H1 (cell line): ENCODE measurements around the gene DPYD. TPM values are rescaled to one million over a fixed set of nuclear protein-coding genes. Genes with fewer than 3 reads are reported as not detected.

Experiments used
- CTCF ChIP-seq, 3 experiments: IDR thresholded peaks; 1 replicate in 2 of 3; 2 replicates in 1 of 3; pipeline versions ENCODE4 v1.5.1 to v1.6.1; 2011; ENCODE audit warnings: low read length in 3 of 3, mild to moderate bottlenecking in 3 of 3, inconsistent platforms in 2 of 3, low read depth in 1 of 3, moderate library complexity in 1 of 3; ENCODE audit not compliant: insufficient read depth in 1 of 3; ENCODE audit errors: control extremely low read depth in 1 of 3
- HDAC2 ChIP-seq, 2 experiments: fragments of 300-600 bp in 1 of 2; sonication (generic) in 1 of 2; IDR thresholded peaks; 2 replicates each; pipeline ENCODE4 v1.6.1; 2011 to 2012; ENCODE audit warnings: low read depth in 2 of 2, low read length in 2 of 2, mild to moderate bottlenecking in 2 of 2, moderate library complexity in 2 of 2, borderline replicate concordance in 1 of 2, inconsistent platforms in 1 of 2
- HDAC6 ChIP-seq: IDR thresholded peaks from one replicate; pipeline ENCODE4 v1.7.1; 2012; ENCODE audit warnings: low read depth, mild to moderate bottlenecking, inconsistent platforms, low read length, moderate library complexity
- POLR2AphosphoS5 ChIP-seq: IDR thresholded peaks from 2 replicates; pipeline ENCODE4 v1.6.1; 2011; ENCODE audit warnings: low read depth, low read length
- SIX5 ChIP-seq: IDR thresholded peaks from 2 replicates; pipeline ENCODE4 v1.6.1; 2011; ENCODE audit warnings: mild to moderate bottlenecking, low read depth, low read length
- SUZ12 ChIP-seq: fragments of 200-600 bp; sonication (generic); IDR thresholded peaks from 2 replicates; pipeline ENCODE4 v1.6.1; 2012; ENCODE audit warnings: mild to moderate bottlenecking, inconsistent platforms, low read length, moderate library complexity, mixed read lengths
- USF2 ChIP-seq: IDR thresholded peaks from 2 replicates; pipeline ENCODE4 v1.6.1; 2011; ENCODE audit warnings: low read length, improper control_type of control experiment
- polyA plus RNA-seq, 7 experiments: library from polyadenylated mRNA; depleted of rRNA in 3 of 7; stranded (reverse) in 5 of 7; unstranded in 2 of 7; fragments of >200 nt in 5 of 7; fragments of 200-250 nt in 2 of 7; gene quantifications; 1 replicate in 5 of 7; 2 replicates in 1 of 7; 4 replicates in 1 of 7; pipeline versions ENCODE4 v1.2.1 to v1.2.3, GENCODE V29; 2011 to 2013; ENCODE audit warnings: missing spikeins in 2 of 7, mixed read lengths in 2 of 7
- total RNA-seq: library from RNA; stranded (reverse); fragmentation: NEBNext Ultra II Directional; extraction: Animal tissue kit (Norgen Biotek cat#: 25700); gene quantifications from 2 replicates; pipeline ENCODE4 v1.2.1, GENCODE V29; 2021

Gene DPYD
- total and polyA plus RNA-seq, 2 of the 8 experiments (the other 6 are each of a cell fraction or from before 2014, with no cell fraction given): 0.29 to 0.73 TPM

GRCh38 chr1:97738270-97738669 lies 182.6 kb downstream of the DPYD start (continued):
- TF ChIP-seq CTCF (IDR thresholded peaks at IDR 0.05; ENCODE audit: control extremely low read depth in 1 of 3, insufficient read depth in 1 of 3, low read depth in 1 of 3, low read length in 3 of 3): no peak
- TF ChIP-seq USF2: no peak
- TF ChIP-seq SIX5: no peak
- no peak for TF ChIP-seq HDAC6
- no peak for TF ChIP-seq POLR2AphosphoS5
- no peak for TF ChIP-seq HDAC2 (IDR thresholded peaks at IDR 0.05; ENCODE audit: borderline replicate concordance in 1 of 2, low read depth in 2 of 2, low read length in 2 of 2)
- TF ChIP-seq SUZ12: no peak
